Measurements from ENCODE around the gene CARD10. TPM values are rescaled to one million over a fixed set of nuclear protein-coding genes. Genes with fewer than 3 reads are reported as not detected.

CARD10 gene
- polyA plus RNA-seq, 1 donor (not counting 4 experiments of a cell fraction or from before 2014, with no cell fraction given), result 32.2 TPM

DNA sequence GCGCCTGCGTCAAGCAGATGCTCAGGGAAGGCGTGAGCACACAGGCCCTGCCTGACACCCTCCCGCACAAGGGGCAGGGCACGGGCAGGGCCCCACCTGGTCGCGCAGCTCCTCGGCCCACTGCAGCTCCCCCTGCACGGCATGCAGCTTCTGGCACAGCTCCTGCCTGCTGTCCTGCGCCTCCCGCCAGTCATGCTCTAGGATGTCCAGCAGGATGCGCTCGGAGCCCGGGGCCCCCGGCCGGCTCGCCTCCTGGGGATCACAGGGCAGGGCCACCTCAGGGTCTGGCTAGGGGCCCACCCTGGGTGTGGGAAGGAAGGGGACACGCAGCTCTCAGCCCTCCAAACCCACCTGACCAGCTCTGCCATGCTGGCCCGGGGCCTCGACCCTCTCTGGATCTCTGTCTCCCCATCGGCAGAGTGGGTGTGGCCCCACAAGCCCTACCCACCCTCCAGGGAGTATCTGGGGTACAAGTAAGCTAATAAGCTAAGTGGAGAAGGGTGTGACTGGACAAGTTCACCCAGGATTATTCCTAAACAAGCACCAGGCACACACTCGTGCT lies 10.7 kb downstream of the CARD10 start:
- H3K4me1 ChIP-seq (ENCODE audit: control insufficient read depth, extremely low read depth, insufficient read depth, low read length), result peaks cover 32% of the 10 kb centered on the region
- H3K79me2 ChIP-seq (ENCODE audit: control insufficient read depth, insufficient read depth, low read length), result peaks cover 88% of the 10 kb centered on the region
- H3K27ac ChIP-seq (ENCODE audit: control insufficient read depth, insufficient read depth, low read length), result peak overlapping the region; percentile 62
- DNase-seq (ENCODE audit: low read depth, low spot score) (no peak), FAIRE-seq (peak; percentile 81)
- H3K9me1 ChIP-seq (ENCODE audit: control insufficient read depth, extremely low read depth, insufficient read depth, low read length), result no peaks in the 10 kb centered on the region
- H4K20me1 ChIP-seq (ENCODE audit: control insufficient read depth, extremely low read depth, insufficient read depth, low read length), result peaks cover 13% of the 10 kb centered on the region
- H3K4me3 ChIP-seq (ENCODE audit: control insufficient read depth in 2 of 3, extremely low read depth in 1 of 3, insufficient read depth in 2 of 3, low read depth in 1 of 3, low read length in 3 of 3), result no peak overlapping the region
- no peaks in the 10 kb centered on the region for H3K9me3 ChIP-seq (ENCODE audit: control insufficient read depth, low read depth, low read length)
- no peaks in the 10 kb centered on the region for H3K27me3 ChIP-seq (ENCODE audit: control insufficient read depth, extremely low read depth, insufficient read depth, low read length)
- TF ChIP-seq, protein P1, sequence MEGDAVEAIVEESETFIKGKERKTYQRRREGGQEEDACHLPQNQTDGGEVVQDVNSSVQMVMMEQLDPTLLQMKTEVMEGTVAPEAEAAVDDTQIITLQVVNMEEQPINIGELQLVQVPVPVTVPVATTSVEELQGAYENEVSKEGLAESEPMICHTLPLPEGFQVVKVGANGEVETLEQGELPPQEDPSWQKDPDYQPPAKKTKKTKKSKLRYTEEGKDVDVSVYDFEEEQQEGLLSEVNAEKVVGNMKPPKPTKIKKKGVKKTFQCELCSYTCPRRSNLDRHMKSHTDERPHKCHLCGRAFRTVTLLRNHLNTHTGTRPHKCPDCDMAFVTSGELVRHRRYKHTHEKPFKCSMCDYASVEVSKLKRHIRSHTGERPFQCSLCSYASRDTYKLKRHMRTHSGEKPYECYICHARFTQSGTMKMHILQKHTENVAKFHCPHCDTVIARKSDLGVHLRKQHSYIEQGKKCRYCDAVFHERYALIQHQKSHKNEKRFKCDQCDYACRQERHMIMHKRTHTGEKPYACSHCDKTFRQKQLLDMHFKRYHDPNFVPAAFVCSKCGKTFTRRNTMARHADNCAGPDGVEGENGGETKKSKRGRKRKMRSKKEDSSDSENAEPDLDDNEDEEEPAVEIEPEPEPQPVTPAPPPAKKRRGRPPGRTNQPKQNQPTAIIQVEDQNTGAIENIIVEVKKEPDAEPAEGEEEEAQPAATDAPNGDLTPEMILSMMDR (optimal IDR thresholded peaks at IDR 0.05 in 1 of 3, IDR thresholded peaks at IDR 0.05 in 1 of 3, conservative IDR thresholded peaks at IDR 0.05 in 1 of 3; ENCODE audit: extremely low read depth in 1 of 3, insufficient read depth in 2 of 3, low read length in 3 of 3), result peak in 2 of 3 experiments; percentile 21 to 45
- no peak for TF ChIP-seq EZH2 (IDR thresholded peaks at IDR 0.05; ENCODE audit: low read length)
- dilution Hi-C loops (cut with MboI; ENCODE audit: extremely low pct_ligation_motif_present, low sequenced_read_pairs), result no loop called here
- H3K9ac ChIP-seq (ENCODE audit: control insufficient read depth, extremely low read depth, insufficient read depth, low read length), result peak overlapping the region; percentile 39
- H2AFZ ChIP-seq (ENCODE audit: control insufficient read depth, low read length), result no peak overlapping the region
- H3K36me3 ChIP-seq (ENCODE audit: control insufficient read depth in 2 of 2, extremely low read depth in 1 of 2, insufficient read depth in 2 of 2, low read length in 2 of 2), result peaks cover 42 to 75% of the 10 kb centered on the region in 2 experiments
- peak overlapping the region; percentile 11 for H3K4me2 ChIP-seq (ENCODE audit: control insufficient read depth, extremely low read depth, insufficient read depth, low read depth, low read length)

DNA sequence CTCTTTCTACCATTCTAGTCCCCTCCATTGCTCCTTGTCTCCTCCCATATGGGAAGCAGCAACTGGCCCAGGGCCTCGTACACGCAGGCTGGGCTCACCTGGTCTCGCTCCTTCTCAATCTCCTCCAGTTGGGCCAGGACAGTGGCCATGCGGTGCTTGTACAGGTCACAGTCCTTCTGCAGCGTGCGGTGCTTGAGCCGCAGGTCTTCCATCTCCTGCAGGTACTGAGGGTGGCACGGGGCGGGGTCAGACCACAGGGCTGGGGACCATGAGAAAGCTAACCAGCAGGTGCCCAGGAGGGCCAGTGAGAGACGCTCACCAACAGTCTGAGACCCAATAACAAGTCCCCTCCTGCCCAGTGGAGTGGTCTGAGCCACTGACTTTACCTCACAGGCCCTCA lies 11.5 kb downstream of the CARD10 start:
- no peak overlapping the region for H3K4me3 ChIP-seq (ENCODE audit: control insufficient read depth in 2 of 3, extremely low read depth in 1 of 3, insufficient read depth in 2 of 3, low read depth in 1 of 3, low read length in 3 of 3)
- H3K9me1 ChIP-seq (ENCODE audit: control insufficient read depth, extremely low read depth, insufficient read depth, low read length), result no peaks in the 10 kb centered on the region
- DNase-seq (ENCODE audit: low read depth, low spot score) (no peak), FAIRE-seq (no peak)
- no peak overlapping the region for H3K27ac ChIP-seq (ENCODE audit: control insufficient read depth, insufficient read depth, low read length)
- TF ChIP-seq, protein P1 (optimal IDR thresholded peaks at IDR 0.05 in 1 of 3, IDR thresholded peaks at IDR 0.05 in 1 of 3, conservative IDR thresholded peaks at IDR 0.05 in 1 of 3; ENCODE audit: extremely low read depth in 1 of 3, insufficient read depth in 2 of 3, low read length in 3 of 3), result no peak
- no peak for TF ChIP-seq EZH2 (IDR thresholded peaks at IDR 0.05; ENCODE audit: low read length)
- dilution Hi-C loops (cut with MboI; ENCODE audit: extremely low pct_ligation_motif_present, low sequenced_read_pairs), result no loop called here
- no peak overlapping the region for H3K9ac ChIP-seq (ENCODE audit: control insufficient read depth, extremely low read depth, insufficient read depth, low read length)
- no peak overlapping the region for H2AFZ ChIP-seq (ENCODE audit: control insufficient read depth, low read length)
- H4K20me1 ChIP-seq (ENCODE audit: control insufficient read depth, extremely low read depth, insufficient read depth, low read length), result peaks cover 13% of the 10 kb centered on the region
- H3K4me1 ChIP-seq (ENCODE audit: control insufficient read depth, extremely low read depth, insufficient read depth, low read length), result peaks cover 30% of the 10 kb centered on the region
- H3K4me2 ChIP-seq (ENCODE audit: control insufficient read depth, extremely low read depth, insufficient read depth, low read depth, low read length), result no peak overlapping the region
- H3K27me3 ChIP-seq (ENCODE audit: control insufficient read depth, extremely low read depth, insufficient read depth, low read length), result no peaks in the 10 kb centered on the region
- no peaks in the 10 kb centered on the region for H3K9me3 ChIP-seq (ENCODE audit: control insufficient read depth, low read depth, low read length)
- H3K79me2 ChIP-seq (ENCODE audit: control insufficient read depth, insufficient read depth, low read length), result peaks cover 88% of the 10 kb centered on the region
- H3K36me3 ChIP-seq (ENCODE audit: control insufficient read depth in 2 of 2, extremely low read depth in 1 of 2, insufficient read depth in 2 of 2, low read length in 2 of 2), result peaks cover 49 to 81% of the 10 kb centered on the region in 2 experiments

All from keratinocyte (primary cell).